Myocyte (in vitro differentiated cells): ENCODE data around the gene C16orf89. TPM values are rescaled to one million over a fixed set of nuclear protein-coding genes. Genes with fewer than 3 reads are reported as not detected.
"Not testable (repeated sequence)": the region's sequence is repeated elsewhere in the genome, so short reads cannot be mapped to it uniquely, and the experiment has no call there.

Experiments used
- DNase-seq: peaks from one replicate; pipeline ENCODE4 v3.0.0-alpha.2; 2012; ENCODE audit warnings: low read depth
- polyA plus RNA-seq: library from polyadenylated mRNA; unstranded; fragments of >200 nt; gene quantifications from one replicate; pipeline ENCODE4 v1.2.1, GENCODE V29; 2012; ENCODE audit warnings: missing spikeins
- total RNA-seq: library from RNA; depleted of rRNA; stranded (reverse); fragments of >200 nt; gene quantifications from 2 replicates; pipeline ENCODE4 v1.2.3, GENCODE V29; 2014

The C16orf89 gene
- total RNA-seq = 0.43 and 0.94 TPM in 2 replicates
- polyA plus RNA-seq = 0.08 TPM

GRCh38 chr16:5065813-5066212, at the start of gene C16orf89:
Gene C16orf89 (minus strand): TSS chr16:5065956. CDS start chr16:5065908, 48 bp downstream.
- DNase-seq = no peak

- DNase-seq = not testable (repeated sequence)
These were observed 45.2 kb upstream of the C16orf89 start for GRCh38 chr16:5110933-5111332.

- no peak for DNase-seq
These were observed 42.9 kb upstream of the C16orf89 start for GRCh38 chr16:5108505-5109158.

- not testable (repeated sequence) for DNase-seq
These were observed 39.3 kb upstream of the C16orf89 start for GRCh38 chr16:5105039-5105438.

- DNase-seq = not testable (repeated sequence)
These were observed 37.7 kb upstream of the C16orf89 start for GRCh38 chr16:5103296-5104032.

GRCh38 chr16:5099174-5099573, 33.4 kb upstream of the C16orf89 start:
- not testable (repeated sequence) for DNase-seq

GRCh38 chr16:5098221-5099159, 32.7 kb upstream of the C16orf89 start:
- DNase-seq = peak; percentile 52

- DNase-seq = peak; percentile 100
These were observed 31.9 kb upstream of the C16orf89 start, which contains the start of gene EEF2KMT for GRCh38 chr16:5097470-5098220. Gene EEF2KMT (minus strand): TSS chr16:5097795. CDS start chr16:5097739, 56 bp downstream.

- peak; percentile 22 for DNase-seq
These were observed 31.3 kb upstream of the C16orf89 start for GRCh38 chr16:5097061-5097469.

GRCh38 chr16:5096437-5097060, 30.8 kb upstream of the C16orf89 start:
- not testable (repeated sequence) for DNase-seq

GRCh38 chr16:5095145-5095830, 29.5 kb upstream of the C16orf89 start:
- not testable (repeated sequence) for DNase-seq

- DNase-seq = peak; percentile 24
These were observed 28.0 kb upstream of the C16orf89 start for GRCh38 chr16:5093746-5094145.

GRCh38 chr16:5093081-5093480, 27.3 kb upstream of the C16orf89 start:
- DNase-seq = not testable (repeated sequence)

- peak; percentile 84 for DNase-seq
These were observed 24.8 kb upstream of the C16orf89 start for GRCh38 chr16:5090592-5090991.

- not testable (repeated sequence) for DNase-seq
These were observed 24.3 kb upstream of the C16orf89 start for GRCh38 chr16:5089911-5090555.

- not testable (repeated sequence) for DNase-seq
These were observed 23.2 kb upstream of the C16orf89 start for GRCh38 chr16:5088936-5089335.

GRCh38 chr16:5088086-5088790, 22.5 kb upstream of the C16orf89 start:
- DNase-seq = not testable (repeated sequence)

GRCh38 chr16:5085716-5086115, 20.0 kb upstream of the C16orf89 start:
- DNase-seq = not testable (repeated sequence)
